GM21576 (cell line): Measurements from ENCODE around the gene DEFB128.

Experiments
- ATAC-seq: cut with Tn5 transposase; IDR thresholded peaks from one replicate; pipeline ENCODE4 v1.9.1; 2021; ENCODE audit warnings: mild to moderate bottlenecking, moderate library complexity; ENCODE audit not compliant: unreplicated experiment

The DEFB128 gene

GRCh38 chr20:157154-157553 is 32.4 kb downstream of the DEFB128 start, which contains the start of gene DEFB127:
TSS of gene DEFB127 (plus strand) at chr20:157454. CDS start at chr20:157545, 91 bp downstream.
- no peak for ATAC-seq

DNA sequence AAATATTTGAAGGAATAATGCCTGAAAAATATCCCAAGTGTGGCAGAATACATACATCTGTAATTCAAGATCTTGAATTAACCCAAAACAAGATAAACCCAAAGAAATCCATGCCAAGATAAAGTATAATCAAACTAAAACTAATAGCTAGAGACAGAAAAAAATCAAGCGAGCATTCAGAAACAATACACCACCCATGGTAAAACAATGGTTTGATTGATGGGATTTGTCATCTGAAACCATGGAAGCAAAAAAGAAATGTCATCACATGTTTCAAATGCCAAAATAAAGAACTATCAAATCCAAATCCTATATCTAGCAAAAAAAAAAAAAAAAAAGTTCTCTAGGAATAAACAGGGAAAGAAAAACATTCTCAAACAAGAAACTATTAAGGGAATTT is 37.4 kb downstream of the DEFB128 start:
- ATAC-seq, result no peak

DNA sequence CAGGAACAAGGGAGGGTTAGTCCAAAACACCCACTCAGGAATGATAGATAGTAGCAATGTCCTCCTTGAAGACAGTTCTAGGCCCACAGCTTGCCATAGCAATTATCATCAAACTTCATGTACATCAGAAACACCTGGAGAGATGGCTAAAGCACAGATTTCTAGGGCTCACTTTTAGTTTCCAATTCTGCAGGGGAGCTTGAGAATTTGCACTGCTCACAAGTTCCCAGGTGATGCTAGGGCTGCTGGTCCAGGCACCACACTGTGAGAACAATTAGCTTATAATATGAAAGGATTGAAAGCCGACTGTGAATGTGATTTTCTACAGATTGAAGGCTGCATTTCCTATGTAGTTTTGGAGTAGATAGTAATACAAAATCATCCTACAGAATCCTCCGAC is 43.6 kb downstream of the DEFB128 start:
- ATAC-seq, result no peak

GRCh38 chr20:142290-142689 is 47.2 kb downstream of the DEFB128 start, which contains the start of gene DEFB126:
TSS of gene DEFB126 (plus strand) at chr20:142590. CDS start at chr20:142629, 39 bp downstream.
- ATAC-seq, result no peak
